ENCODE data around the gene ALDOB. TPM values are rescaled to one million over a fixed set of nuclear protein-coding genes. Genes with fewer than 3 reads are reported as not detected.

Gene ALDOB
- total RNA-seq, 2 donors from 2014 or later: not detected

GRCh38 chr9:101460965-101461364 is 25.4 kb upstream of the ALDOB start:
- no peak for ATAC-seq (ENCODE audit: insufficient number of reproducible peaks, low FRiP score, low read depth)

GRCh38 chr9:101458963-101459631 is 23.5 kb upstream of the ALDOB start:
- Histone ChIP-seq H3K4me3 (no peak overlapping the region), H3K36me3 (no peaks in the 10 kb centered on the region), H3K9me3 (no peaks in the 10 kb centered on the region), H3K27ac (no peak overlapping the region), H3K27me3 (replicated peaks; ENCODE audit: insufficient read depth) (no peaks in the 10 kb centered on the region), H3K4me1 (ENCODE audit: control insufficient read depth in 1 of 2, low read depth in 2 of 2) (no peaks in the 10 kb centered on the region)
- no peak for DNase-seq (ENCODE audit: low spot score)
- ATAC-seq (ENCODE audit: insufficient number of reproducible peaks, low FRiP score, low read depth): peak; percentile 57
- peak; percentile 69 for TF ChIP-seq CTCF (IDR thresholded peaks at IDR 0.05)

More at GRCh38 chr9:101460965-101461364, 25.4 kb upstream of the ALDOB start:
- Histone ChIP-seq H3K4me3 (no peak overlapping the region), H3K9me3 (no peaks in the 10 kb centered on the region), H3K4me1 (ENCODE audit: control insufficient read depth in 1 of 2, low read depth in 2 of 2) (no peaks in the 10 kb centered on the region), H3K27ac (no peak overlapping the region), H3K36me3 (no peaks in the 10 kb centered on the region), H3K27me3 (replicated peaks; ENCODE audit: insufficient read depth) (no peaks in the 10 kb centered on the region)
- no peak for TF ChIP-seq CTCF (IDR thresholded peaks at IDR 0.05)
- no peak for DNase-seq (ENCODE audit: low spot score)

- Histone ChIP-seq H3K9me3 (no peaks in the 10 kb centered on the region), H3K4me1 (ENCODE audit: control insufficient read depth in 1 of 2, low read depth in 2 of 2) (no peaks in the 10 kb centered on the region), H3K27me3 (replicated peaks; ENCODE audit: insufficient read depth) (no peaks in the 10 kb centered on the region), H3K36me3 (no peaks in the 10 kb centered on the region), H3K4me3 (no peak overlapping the region), H3K27ac (no peak overlapping the region)
- TF ChIP-seq CTCF (IDR thresholded peaks at IDR 0.05): no peak
- no peak for ATAC-seq (ENCODE audit: insufficient number of reproducible peaks, low FRiP score, low read depth)
- DNase-seq (ENCODE audit: low spot score): no peak
Measured at GRCh38 chr9:101457003-101457402, 21.4 kb upstream of the ALDOB start.

GRCh38 chr9:101455656-101456240 is 20.2 kb upstream of the ALDOB start:
- no peak for ATAC-seq (ENCODE audit: insufficient number of reproducible peaks, low FRiP score, low read depth)
- no peak for TF ChIP-seq CTCF (IDR thresholded peaks at IDR 0.05)
- DNase-seq (ENCODE audit: low spot score): no peak

GRCh38 chr9:101453776-101454570 is 18.4 kb upstream of the ALDOB start:
- ATAC-seq (ENCODE audit: insufficient number of reproducible peaks, low FRiP score, low read depth) (no peak), DNase-seq (ENCODE audit: low spot score) (no peak)
- H3K9me3 ChIP-seq: no peaks in the 10 kb centered on the region
- H3K36me3 ChIP-seq: no peaks in the 10 kb centered on the region
- no peak overlapping the region for H3K4me3 ChIP-seq
- H3K4me1 ChIP-seq (ENCODE audit: control insufficient read depth in 1 of 2, low read depth in 2 of 2): no peaks in the 10 kb centered on the region
- no peak for TF ChIP-seq CTCF (IDR thresholded peaks at IDR 0.05)
- no peak overlapping the region for H3K27ac ChIP-seq
- no peaks in the 10 kb centered on the region for H3K27me3 ChIP-seq (replicated peaks; ENCODE audit: insufficient read depth)

More at GRCh38 chr9:101455656-101456240, 20.2 kb upstream of the ALDOB start:
- Histone ChIP-seq H3K27me3 (replicated peaks; ENCODE audit: insufficient read depth) (no peaks in the 10 kb centered on the region), H3K27ac (no peak overlapping the region), H3K4me1 (ENCODE audit: control insufficient read depth in 1 of 2, low read depth in 2 of 2) (no peaks in the 10 kb centered on the region), H3K36me3 (no peaks in the 10 kb centered on the region), H3K9me3 (no peaks in the 10 kb centered on the region), H3K4me3 (no peak overlapping the region)

Measured in thoracic aorta (tissue), 2 donors.